Embryonic facial prominence (tissue), 1 donor: ENCODE results near the gene RFESD.
"Not testable (repeated sequence)": the region's sequence is repeated elsewhere in the genome, so short reads cannot be mapped to it uniquely, and the experiment has no call there.

Source experiments
- DNase-seq: peaks from one replicate; pipeline ENCODE4 v3.0.0-alpha.2; 2016; ENCODE audit errors: extremely low spot score

Gene RFESD

DNA sequence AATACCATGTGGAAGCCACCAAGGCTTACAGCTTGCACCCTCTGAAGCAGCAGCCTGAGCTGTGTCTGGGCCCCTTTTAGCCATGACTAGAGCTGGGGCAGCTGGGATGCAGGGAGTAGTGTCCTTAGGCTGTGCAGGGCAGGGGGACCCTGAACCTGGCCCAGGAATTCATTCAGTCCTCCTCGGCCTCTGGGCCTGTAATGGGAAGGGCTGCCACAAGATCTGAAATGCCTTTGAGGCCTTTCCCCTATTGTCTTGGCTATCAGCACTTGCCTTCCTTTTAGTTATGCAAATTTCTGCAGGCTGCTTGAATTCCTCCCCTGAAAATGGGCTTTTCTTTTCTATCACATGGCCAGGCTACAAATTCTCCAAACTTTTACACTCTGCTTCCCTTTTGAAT, 17.6 kb upstream of the RFESD start:
- no peak for DNase-seq

- no peak for DNase-seq
Measured at GRCh38 chr5:95630394-95630917, 16.1 kb upstream of the RFESD start.

- DNase-seq = no peak
Measured at GRCh38 chr5:95631255-95631958, 15.2 kb upstream of the RFESD start.

GRCh38 chr5:95631991-95632675, 14.4 kb upstream of the RFESD start:
- DNase-seq = no peak

- DNase-seq = not testable (repeated sequence)
Measured at GRCh38 chr5:95632942-95633341, 13.6 kb upstream of the RFESD start.

GRCh38 chr5:95633671-95634070, 12.9 kb upstream of the RFESD start:
- DNase-seq = no peak

GRCh38 chr5:95634081-95634480, 12.5 kb upstream of the RFESD start:
- no peak for DNase-seq

GRCh38 chr5:95638632-95639031, 7.9 kb upstream of the RFESD start:
- DNase-seq = no peak

DNA sequence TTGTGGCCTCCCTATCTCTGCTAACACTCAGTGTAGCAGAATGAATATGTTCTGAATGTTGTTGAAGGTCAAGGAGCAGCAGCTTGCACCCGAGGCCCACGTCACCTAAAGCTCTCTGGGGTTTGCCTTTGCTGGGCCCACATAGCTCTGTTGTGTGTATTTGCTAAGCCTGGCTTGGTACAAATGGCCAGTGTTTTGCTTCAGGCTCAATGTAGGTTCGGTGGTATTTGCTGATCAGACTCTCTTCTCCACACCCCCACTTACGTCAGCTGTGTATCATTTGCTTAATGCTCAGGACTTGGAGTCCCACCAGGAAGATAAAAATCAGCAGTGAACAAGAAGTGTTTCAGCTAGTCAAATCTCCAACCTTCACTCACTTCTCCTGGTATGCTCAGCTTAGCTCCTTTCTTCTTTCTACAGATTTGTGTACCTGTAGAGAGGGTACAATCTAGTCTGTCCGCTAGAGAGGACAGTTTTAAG, 4.8 kb upstream of the RFESD start:
- no peak for DNase-seq

DNA sequence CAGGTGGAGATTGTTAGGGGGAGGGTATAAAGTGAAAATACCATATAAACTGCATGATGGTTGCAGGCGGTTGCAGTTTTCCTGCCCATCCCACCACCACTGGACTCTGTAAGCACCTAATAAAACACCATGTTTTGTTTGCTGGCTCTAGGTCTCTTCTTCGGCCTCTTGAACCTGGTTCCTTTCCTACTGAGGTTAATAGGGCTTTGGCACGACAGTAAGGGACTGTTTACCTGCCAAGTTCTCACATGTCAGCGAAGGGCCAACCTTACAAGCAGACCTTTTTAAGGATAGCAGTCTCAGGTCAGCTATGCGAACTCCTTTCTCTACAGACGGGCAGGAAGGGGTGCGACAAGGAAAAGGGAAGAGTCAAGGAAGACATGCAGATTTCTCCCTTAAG, 3.4 kb upstream of the RFESD start:
- DNase-seq = no peak

DNA sequence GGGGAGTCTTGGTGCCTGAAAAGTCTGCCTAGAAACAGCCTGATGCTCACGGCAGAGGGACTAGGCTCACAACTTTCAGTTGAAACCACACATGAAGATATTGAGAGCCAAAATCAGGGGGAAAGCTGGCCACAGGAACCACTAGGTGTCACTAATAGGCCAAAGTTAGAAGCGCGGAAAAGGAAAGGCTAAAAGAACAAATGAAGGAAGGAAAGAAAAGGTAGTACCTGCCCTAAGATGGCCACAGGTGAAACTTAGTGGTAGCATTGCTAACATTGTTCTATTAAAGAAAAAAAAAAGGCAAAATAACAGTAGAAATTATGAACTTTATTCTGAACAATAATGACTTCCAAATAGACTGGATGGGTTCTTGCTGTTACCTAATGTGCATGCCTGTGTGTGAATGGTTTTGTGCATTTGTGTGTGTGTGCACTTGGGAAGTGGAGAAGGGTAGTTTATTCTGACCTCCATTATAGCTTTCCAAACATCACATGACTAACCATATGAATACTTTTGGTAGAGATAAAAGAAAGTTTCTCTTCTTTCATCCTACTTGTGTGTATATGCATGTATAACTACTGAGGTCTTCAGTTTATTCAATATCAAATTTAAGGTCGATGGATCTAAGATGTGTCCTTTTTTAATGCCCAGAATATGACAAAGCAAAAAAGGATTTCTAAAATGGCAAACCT, 2.1 kb upstream of the RFESD start:
- DNase-seq = peak; percentile 39

GRCh38 chr5:95646226-95646568, 380 bp upstream of the RFESD start:
- not testable (repeated sequence) for DNase-seq

DNA sequence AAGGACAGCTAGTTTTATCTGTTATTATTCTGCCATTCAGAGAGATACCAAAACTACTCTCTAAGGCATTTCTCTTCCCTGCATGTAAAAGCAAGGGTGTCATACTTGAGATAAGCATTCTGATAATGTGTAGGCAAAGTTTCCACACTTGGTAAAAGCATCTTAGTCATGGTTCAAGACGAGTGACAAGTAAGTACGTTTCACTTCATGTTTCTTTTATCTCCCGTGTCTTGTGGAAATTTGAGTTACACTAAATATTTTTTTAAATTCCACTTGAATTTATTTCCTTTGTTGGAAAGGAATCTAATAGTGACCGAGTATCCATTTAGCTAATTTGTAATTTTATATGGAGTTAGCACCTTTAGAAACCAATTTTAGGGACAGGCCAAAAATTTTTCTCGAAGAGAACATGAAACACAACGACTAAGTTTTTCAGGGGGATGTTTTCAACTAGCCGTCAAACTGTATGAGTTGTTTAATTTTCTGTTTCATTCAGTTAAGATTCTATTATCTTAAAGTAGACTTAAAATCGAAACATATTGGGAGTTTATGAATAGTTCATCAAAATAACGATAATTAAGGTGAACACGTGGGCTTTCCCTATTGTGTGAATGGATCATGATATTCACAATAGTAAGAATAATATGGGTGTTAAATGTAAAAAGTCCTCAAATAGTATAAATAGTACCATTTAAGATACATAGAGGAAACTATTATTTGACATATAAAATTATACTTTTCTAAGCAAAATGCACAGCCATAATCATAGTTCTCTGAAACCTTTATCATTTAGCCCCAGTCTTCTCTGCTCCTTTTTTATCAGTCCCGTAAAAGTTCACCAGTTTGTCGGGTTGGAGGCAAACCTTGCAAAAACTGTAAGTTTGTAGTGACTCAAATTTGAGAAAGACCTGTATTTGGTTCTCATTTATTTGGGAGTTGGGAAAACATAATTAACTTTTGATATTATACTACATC, 1.6 kb downstream of the RFESD start:
- DNase-seq = no peak

GRCh38 chr5:95649274-95649673, 2.7 kb downstream of the RFESD start:
- no peak for DNase-seq

DNA sequence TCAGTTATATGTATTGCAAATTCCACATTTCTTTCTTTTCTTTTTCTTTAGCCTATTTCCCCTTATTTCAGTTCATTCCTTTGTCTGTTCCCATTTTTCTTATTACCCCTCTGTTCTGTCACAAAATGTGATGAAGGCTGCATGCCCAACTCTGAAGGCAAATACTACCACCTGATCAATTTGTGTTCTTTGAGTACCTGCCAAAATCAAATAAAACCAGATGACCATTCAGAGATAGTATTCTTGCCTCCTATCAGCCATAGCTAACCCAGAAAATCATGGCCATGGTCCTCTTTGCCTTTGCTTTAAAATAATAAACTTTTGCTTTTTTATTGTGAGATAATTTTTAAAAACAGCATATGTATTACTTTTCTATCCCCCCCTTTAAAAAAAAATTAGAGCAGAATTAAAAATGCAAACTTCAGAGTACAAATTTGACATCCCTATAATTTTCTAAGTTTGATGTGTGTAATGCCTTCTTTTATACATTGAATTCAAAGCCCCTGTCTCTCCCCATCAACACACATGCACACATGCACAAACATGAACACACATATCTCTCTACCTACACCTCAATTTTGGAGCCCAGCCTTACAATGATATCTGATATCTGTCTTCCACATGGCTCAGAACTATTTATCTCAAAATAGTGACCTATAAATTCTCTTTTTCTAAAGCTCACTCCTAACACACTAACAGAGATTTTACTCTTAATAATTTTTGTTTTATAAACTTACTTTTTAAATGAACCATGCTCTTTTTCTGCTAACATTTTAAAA, 3.5 kb downstream of the RFESD start:
- no peak for DNase-seq

DNA sequence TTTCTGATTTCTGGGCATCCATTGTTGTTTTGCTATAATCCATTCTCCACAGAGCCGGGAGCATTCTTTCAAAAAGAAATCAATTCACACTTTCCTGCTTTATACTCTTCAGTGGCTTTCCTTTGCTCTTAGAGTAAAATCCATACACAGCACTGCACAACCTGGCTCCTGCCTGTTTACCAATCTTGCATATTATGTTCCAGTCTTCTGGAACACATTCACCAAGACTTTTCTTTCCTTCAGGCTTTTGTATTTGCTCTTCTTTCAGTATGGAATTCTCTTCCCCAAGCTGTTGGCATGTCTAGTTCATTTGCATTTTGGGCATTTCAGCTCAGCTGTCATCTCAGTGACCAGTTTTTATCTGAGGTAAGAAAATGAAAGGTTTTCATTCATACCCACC, 6.3 kb downstream of the RFESD start:
- no peak for DNase-seq

GRCh38 chr5:95654196-95654595, 7.6 kb downstream of the RFESD start:
- DNase-seq = no peak

GRCh38 chr5:95655575-95655974, 9.0 kb downstream of the RFESD start:
- DNase-seq = no peak

GRCh38 chr5:95660060-95660459, 13.5 kb downstream of the RFESD start:
- no peak for DNase-seq

GRCh38 chr5:95662946-95663345, 16.4 kb downstream of the RFESD start:
- no peak for DNase-seq
